ENCODE results near the gene TBC1D7. TPM values are rescaled to one million over a fixed set of nuclear protein-coding genes. Genes with fewer than 3 reads are reported as not detected.
A peak's percentile ranks its signal among the peaks of the same experiment; 100 is the strongest.
"Not testable (repeated sequence)": the region's sequence is repeated elsewhere in the genome, so short reads cannot be mapped to it uniquely, and the experiment has no call there.

TBC1D7 gene
- total and polyA plus RNA-seq, 7 donors = 7.2 to 33.6 (median 13.8) TPM

GRCh38 chr6:13331516-13332348 is 3.4 kb upstream of the TBC1D7 start:
- H3K27ac ChIP-seq = no peak overlapping the region
- no peak for DNase-seq
- no peaks in the 10 kb centered on the region for H3K9me3 ChIP-seq
- intact Hi-C loops (cut with DNase I) = loop anchor here (2.0 to 10.0 kb wide), 3 partner anchors 375 to 733 kb away; no protein-coding TSS in a partner anchor
- no peaks in the 10 kb centered on the region for H3K36me3 ChIP-seq
- TF ChIP-seq CTCF (IDR thresholded peaks at IDR 0.05) (peak in 3 of 4 experiments; percentile 37 to 51 (median 49)), POLR2A (IDR thresholded peaks at IDR 0.05) (no peak)
- H3K4me1 ChIP-seq = peaks cover 0 to 18% (median 8%) of the 10 kb centered on the region in 4 donors
- 37 to 59% methylated on average over 13 of the region's 13 CpGs for WGBS, 2 donors
- no peaks in the 10 kb centered on the region for H3K27me3 ChIP-seq
- H3K4me3 ChIP-seq = no peak overlapping the region

- WGBS, 2 donors = 0 to 1% methylated on average over 2 of the region's 2 CpGs
- no peak for DNase-seq
- Histone ChIP-seq H3K36me3 (peaks cover 0 to 23% (median 10%) of the 10 kb centered on the region in 4 donors), H3K27me3 (no peaks in the 10 kb centered on the region), H3K4me3 (peak overlapping the region; percentile 57 to 89 (median 80)), H3K9me3 (no peaks in the 10 kb centered on the region), H3K4me1 (peaks cover 0 to 16% (median 7%) of the 10 kb centered on the region in 4 donors), H3K27ac (peak overlapping the region; percentile 83 to 94 (median 94))
- intact Hi-C loops (cut with DNase I) = loop anchor here (2.0 kb wide), 1 partner anchor 158 kb away; the partner anchor contains the start of gene GFOD1
- no peak for TF ChIP-seq POLR2AphosphoS5 (IDR thresholded peaks at IDR 0.05)
- TF ChIP-seq EP300 (IDR thresholded peaks at IDR 0.05) = no peak
- TF ChIP-seq CTCF (IDR thresholded peaks at IDR 0.05) = no peak
- no peak for TF ChIP-seq POLR2A (IDR thresholded peaks at IDR 0.05)
Observed at GRCh38 chr6:13328875-13329183, 492 bp upstream of the TBC1D7 start.

- TF ChIP-seq CTCF (IDR thresholded peaks at IDR 0.05) (no peak), EP300 (IDR thresholded peaks at IDR 0.05) (no peak), POLR2A (IDR thresholded peaks at IDR 0.05) (no peak), POLR2AphosphoS5 (IDR thresholded peaks at IDR 0.05) (no peak)
- DNase-seq = no peak
- Histone ChIP-seq H3K4me3 (peak overlapping the region; percentile 57 to 89 (median 80)), H3K4me1 (peaks cover 0 to 16% (median 7%) of the 10 kb centered on the region in 4 donors), H3K27ac (peak overlapping the region; percentile 83 to 94 (median 94)), H3K9me3 (no peaks in the 10 kb centered on the region), H3K36me3 (peaks cover 0 to 34% (median 13%) of the 10 kb centered on the region in 4 donors), H3K27me3 (no peaks in the 10 kb centered on the region)
- WGBS, 2 donors = 0 to 1% methylated on average over 10 of the region's 10 CpGs
- intact Hi-C loops (cut with DNase I) = loop anchor here (2.0 kb wide), 1 partner anchor 159 kb away; the partner anchor contains the start of gene GFOD1
Observed at GRCh38 chr6:13327691-13328075, 654 bp downstream of the TBC1D7 start.

- Histone ChIP-seq H3K4me1 (peaks cover 0 to 16% (median 7%) of the 10 kb centered on the region in 4 donors), H3K36me3 (peaks cover 0 to 50% (median 16%) of the 10 kb centered on the region in 4 donors)
- H3K4me3 ChIP-seq; H3K27me3 ChIP-seq; H3K27ac ChIP-seq; intact Hi-C loops (cut with DNase I); H3K9me3 ChIP-seq; DNase-seq: not testable (repeated sequence)
- 69 to 87% methylated on average over 3 of the region's 3 CpGs for WGBS, 2 donors
Observed at GRCh38 chr6:13326031-13326586, 2.2 kb downstream of the TBC1D7 start.

GRCh38 chr6:13319891-13320564 is 8.3 kb downstream of the TBC1D7 start:
- no peaks in the 10 kb centered on the region for H3K27me3 ChIP-seq
- H3K4me1 ChIP-seq = no peaks in the 10 kb centered on the region
- peaks cover 12 to 100% (median 44%) of the 10 kb centered on the region in 4 donors for H3K36me3 ChIP-seq
- WGBS, 2 donors = 92 to 94% methylated on average over 5 of the region's 5 CpGs
- no peak overlapping the region for H3K4me3 ChIP-seq
- TF ChIP-seq CTCF (IDR thresholded peaks at IDR 0.05) = no peak
- no peak for TF ChIP-seq POLR2A (IDR thresholded peaks at IDR 0.05)
- TF ChIP-seq EP300 (IDR thresholded peaks at IDR 0.05) = no peak
- no peak for TF ChIP-seq POLR2AphosphoS5 (IDR thresholded peaks at IDR 0.05)
- DNase-seq = no peak
- H3K9me3 ChIP-seq = no peaks in the 10 kb centered on the region
- H3K27ac ChIP-seq = no peak overlapping the region
- intact Hi-C loops (cut with DNase I) = no loop called here
